ENCODE data around the gene EIF5.

EIF5 gene

GRCh38 chr14:103340480-103341212 is 6.6 kb downstream of the EIF5 start:
- no peak for TF ChIP-seq CTCF (IDR thresholded peaks at IDR 0.05; ENCODE audit: insufficient read depth, low read length, missing control alignments)
- CTCF ChIA-PET: interaction anchor here (1.3 to 2.2 kb wide), 2 partner anchors 47 to 50 kb away, joined by 3 to 11 read pairs; no protein-coding TSS in a partner anchor
- no peak overlapping the region for H3K4me3 ChIP-seq (ENCODE audit: low read depth, low read length)
- POLR2A ChIA-PET: no interaction called here
- DNase-seq (ENCODE audit: low read depth, low spot score): no peak

- no peak for TF ChIP-seq CTCF (IDR thresholded peaks at IDR 0.05; ENCODE audit: insufficient read depth, low read length, missing control alignments)
- H3K4me3 ChIP-seq (ENCODE audit: low read depth, low read length): no peak overlapping the region
- ChIA-PET POLR2A (no interaction called here), CTCF (interaction anchor here (2.2 kb wide), 1 partner anchor 49 kb away, joined by 11 read pairs; no protein-coding TSS in a partner anchor)
- no peak for DNase-seq (ENCODE audit: low read depth, low spot score)
Observed at GRCh38 chr14:103341250-103342129, 7.5 kb downstream of the EIF5 start.

GRCh38 chr14:103343164-103343879 is 9.3 kb downstream of the EIF5 start:
- CTCF ChIA-PET: no interaction called here

GRCh38 chr14:103343905-103344797 is 10.1 kb downstream of the EIF5 start:
- no peak for TF ChIP-seq CTCF (IDR thresholded peaks at IDR 0.05; ENCODE audit: insufficient read depth, low read length, missing control alignments)
- H3K4me3 ChIP-seq (ENCODE audit: low read depth, low read length): no peak overlapping the region
- ChIA-PET POLR2A (interaction anchor here (0.7 to 1.4 kb wide), 3 partner anchors 7 to 10 kb away, joined by 3 to 5 read pairs (median 4); partner anchors contain the start of gene EIF5), CTCF (interaction anchor here (0.7 to 1.7 kb wide), 3 partner anchors 11 to 47 kb away, joined by 3 to 6 read pairs (median 3); no protein-coding TSS in a partner anchor)
- DNase-seq (ENCODE audit: low read depth, low spot score): no peak

More at GRCh38 chr14:103343164-103343879, 9.3 kb downstream of the EIF5 start:
- DNase-seq (ENCODE audit: low read depth, low spot score): no peak
- H3K4me3 ChIP-seq (ENCODE audit: low read depth, low read length): no peak overlapping the region
- no peak for TF ChIP-seq CTCF (IDR thresholded peaks at IDR 0.05; ENCODE audit: insufficient read depth, low read length, missing control alignments)
- POLR2A ChIA-PET: interaction anchor here (0.7 to 1.3 kb wide), 3 partner anchors 8 to 59 kb away, joined by 3 to 4 read pairs (median 3); partner anchors contain the start of gene EIF5

GRCh38 chr14:103346286-103346685 is 12.2 kb downstream of the EIF5 start:
- no peak for DNase-seq (ENCODE audit: low read depth, low spot score)
- no peak overlapping the region for H3K4me3 ChIP-seq (ENCODE audit: low read depth, low read length)
- TF ChIP-seq CTCF (IDR thresholded peaks at IDR 0.05; ENCODE audit: insufficient read depth, low read length, missing control alignments): no peak
- ChIA-PET POLR2A (interaction anchor here (1.1 to 2.5 kb wide), 2 partner anchors 11 to 12 kb away, joined by 4 to 11 read pairs; partner anchors contain the start of gene EIF5), CTCF (interaction anchor here (1.2 kb wide), 1 partner anchor 9 kb away, joined by 3 read pairs; no protein-coding TSS in a partner anchor)
